Adrenal gland (tissue), 19 donors: ENCODE results near the gene MAN1A2. TPM values are rescaled to one million over a fixed set of nuclear protein-coding genes. Genes with fewer than 3 reads are reported as not detected.

Experiments used
- DNase-seq, 7 donors: peaks; one replicate each; pipeline ENCODE4 v3.0.0-alpha.2; 2019 to 2020
- H3K27ac ChIP-seq, 5 donors: fragments of 200-600 bp; sonication (generic) in 4 of 5; 1 replicate in 3 of 5; 2 replicates in 2 of 5; pipeline versions ENCODE4 v1.5.1 to v1.8.0; 2016 to 2020; ENCODE audit warnings: mild to moderate bottlenecking in 1 of 5
- H3K27me3 ChIP-seq: fragments of 200-600 bp; 2 replicates; pipeline ENCODE4 v1.8.0; 2021
- H3K36me3 ChIP-seq, 2 donors: fragments of 200-600 bp; replicated peaks in 1 of 2; 1 replicate in 1 of 2; 2 replicates in 1 of 2; pipeline versions ENCODE4 v1.5.1 to v1.8.0; 2018 to 2022
- H3K4me1 ChIP-seq, 2 donors: fragments of 200-600 bp; replicated peaks in 1 of 2; 1 replicate in 1 of 2; 2 replicates in 1 of 2; pipeline versions ENCODE4 v1.5.1 to v1.8.0; 2018 to 2021
- H3K4me3 ChIP-seq, 4 donors: fragments of 200-600 bp; sonication (generic) in 3 of 4; one replicate each; pipeline ENCODE4 v1.5.1; 2016 to 2018
- H3K9me3 ChIP-seq, 3 donors: fragments of 200-600 bp; sonication (generic) in 1 of 3; replicated peaks in 1 of 3; 1 replicate in 2 of 3; 2 replicates in 1 of 3; pipeline versions ENCODE4 v1.5.1 to v1.8.0; 2016 to 2021
- CTCF ChIP-seq, 6 experiments: fragments of 450-650 bp in 4 of 6; fragments of 200-600 bp in 2 of 6; sonication (generic) in 1 of 6; IDR thresholded peaks; 1 replicate in 5 of 6; 2 replicates in 1 of 6; pipeline versions ENCODE4 v1.5.1 to v1.8.0; 2016 to 2021; ENCODE audit warnings: antibody characterized with exemption in 6 of 6, mild to moderate bottlenecking in 2 of 6, moderate library complexity in 1 of 6
- POLR2A ChIP-seq, 2 donors: fragments of 450-650 bp; IDR thresholded peaks; one replicate each; pipeline ENCODE4 v1.6.1; 2017; ENCODE audit warnings: antibody characterized with exemption in 2 of 2, mild to moderate bottlenecking in 2 of 2, moderate library complexity in 1 of 2
- WGBS, 4 donors: extraction: QIAGEN DNeasy Blood & Tissue Kit in 2 of 4; methylation state at CpG; one replicate each; pipeline versions ENCODE4 v1.1.5 to v1.1.7; 2013 to 2017; 5-methylcytosine and 5-hydroxymethylcytosine counted together
- intact Hi-C, 2 donors: fragments of 100-400 bp; cut with DNase I; formaldehyde crosslinking; loops; one replicate each; pipeline versions ENCODE4 v1.14.1 to v1.15.0; 2022 to 2023
- long read RNA-seq, 10 donors: library from polyadenylated mRNA in 3 of 10; unstranded in 2 of 10; stranded (forward) in 1 of 10; transcript quantifications; one replicate each; pipeline ENCODE4 v2.0.0 and lab custom pipeline, GENCODE V29; 2021 to 2026
- polyA plus RNA-seq, 3 donors: library from polyadenylated mRNA; stranded (reverse); fragments of 200-250 nt in 2 of 3; fragments of 350-450 nt in 1 of 3; fragmentation: Illumina TruSeq in 1 of 3; extraction: RNeasy Lipid Tissue Mini Kit (QIAGEN cat#74804) in 1 of 3; gene quantifications; one replicate each; pipeline ENCODE4 v1.2.3, GENCODE V29; 2013 to 2014
- total RNA-seq, 9 donors: library from RNA; depleted of rRNA in 4 of 9; stranded (reverse); fragments of >200 nt in 4 of 9; fragments of 120-200 nt in 1 of 9; fragmentation: NEBNext Ultra II Directional in 1 of 9; extraction: Animal tissue kit (Norgen Biotek cat#: 25700) in 1 of 9; gene quantifications; one replicate each; pipeline versions ENCODE4 v1.1.0 to v1.2.4, GENCODE V29; 2013 to 2023
- donor health status: healthy with polysubstance abuse.
- donor health status: Bipolar disorder and iron deficiency.
- donor health status: DM: yes; HTN: yes; CAD: no.
- donor health status: DM: no; HTN: no; CAD: no.
- donor health status: DM: no; HTN: no; CAD: no.
- donor health status: DM: yes; HTN: yes; CAD: no.

The MAN1A2 gene
- 10 to 100 TPM; 29.0 to 45.2 (median 38.5) TPM for total RNA-seq
- 10 to 100 TPM in 1 of 3 donors, 1 to 10 TPM in 2; 4.4 to 31.2 (median 7.2) TPM for polyA plus RNA-seq
- long read RNA-seq, donor 1, full-length matches to known transcripts = 1 of 8 reads
- long read RNA-seq, donor 1, partial matches to known transcripts = 7 of 8 reads
- long read RNA-seq, donor 1, other reads (novel, unspliced or antisense) = 0 of 8 reads
- long read RNA-seq, donor 2, full-length matches to known transcripts = 1 of 22 reads
- long read RNA-seq, donor 2, partial matches to known transcripts = 21 of 22 reads
- long read RNA-seq, donor 2, other reads (novel, unspliced or antisense) = 0 of 22 reads
- long read RNA-seq, donor 3, full-length matches to known transcripts = 3 of 3 reads
- long read RNA-seq, donor 3, partial matches to known transcripts = 0 of 3 reads
- long read RNA-seq, donor 3, other reads (novel, unspliced or antisense) = 0 of 3 reads
- long read RNA-seq, donor 4, full-length matches to known transcripts = 1 of 11 reads
- long read RNA-seq, donor 4, partial matches to known transcripts = 8 of 11 reads
- long read RNA-seq, donor 4, other reads (novel, unspliced or antisense) = 2 of 11 reads
- long read RNA-seq, donor 5, full-length matches to known transcripts = 7 of 9 reads
- long read RNA-seq, donor 5, partial matches to known transcripts = 0 of 9 reads
- long read RNA-seq, donor 5, other reads (novel, unspliced or antisense) = 2 of 9 reads
- long read RNA-seq, donor 6, partial matches to known transcripts = 16 of 19 reads
- long read RNA-seq, donor 6, other reads (novel, unspliced or antisense) = 3 of 19 reads
- long read RNA-seq, donor 7 = 0 reads
- long read RNA-seq, donor 8, full-length matches to known transcripts = 1 of 7 reads
- long read RNA-seq, donor 8, partial matches to known transcripts = 6 of 7 reads
- long read RNA-seq, donor 8, other reads (novel, unspliced or antisense) = 0 of 7 reads
- long read RNA-seq, donor 9, full-length matches to known transcripts = 1 of 1 reads
- long read RNA-seq, donor 9, partial matches to known transcripts = 0 of 1 reads
- long read RNA-seq, donor 9, other reads (novel, unspliced or antisense) = 0 of 1 reads
- long read RNA-seq, donor 10, full-length matches to known transcripts = 1 of 1 reads
- long read RNA-seq, donor 10, partial matches to known transcripts = 0 of 1 reads
- long read RNA-seq, donor 10, other reads (novel, unspliced or antisense) = 0 of 1 reads

GRCh38 chr1:117367046-117368025 is at the start of gene MAN1A2:
Gene MAN1A2, plus strand, starts transcription at chr1:117367449. Its CDS starts 735 bp downstream, at chr1:117368184.
- intact Hi-C loops = no loop called here
- WGBS, 4 donors = 0 to 2% (median 0%) methylated on average over 16 to 90 of the region's 93 CpGs
- peak in 1 of 2 donors; percentile 83 for TF ChIP-seq POLR2A (IDR thresholded peaks at IDR 0.05)
- peak in 2 of 6 experiments; percentile 2 to 4 for TF ChIP-seq CTCF (IDR thresholded peaks at IDR 0.05)
- DNase-seq = peak; percentile 90 to 94 (median 92)
- H3K27ac ChIP-seq = peak within 1 kb of the TSS; percentile 80 to 99 (median 97)
- H3K4me3 ChIP-seq = peak within 1 kb of the TSS; percentile 39 to 97 (median 85)
- peaks cover 5 to 63% of the 10 kb centered on the region in 2 donors for H3K4me1 ChIP-seq
- no peaks in the 10 kb centered on the region for H3K36me3 ChIP-seq
- H3K9me3 ChIP-seq = no peaks in the 10 kb centered on the region
- H3K27me3 ChIP-seq = no peaks in the 10 kb centered on the region

GRCh38 chr1:117318011-117318410 is 49.2 kb upstream of the MAN1A2 start:
- DNase-seq = no peak
- Histone ChIP-seq H3K9me3 (no peaks in the 10 kb centered on the region), H3K36me3 (no peaks in the 10 kb centered on the region), H3K27me3 (no peaks in the 10 kb centered on the region), H3K27ac (no peak overlapping the region), H3K4me3 (no peak overlapping the region), H3K4me1 (no peaks in the 10 kb centered on the region)
- no peak for TF ChIP-seq POLR2A (IDR thresholded peaks at IDR 0.05)
- no peak for TF ChIP-seq CTCF (IDR thresholded peaks at IDR 0.05)
- intact Hi-C loops = no loop called here
- 75 to 87% (median 82%) methylated on average over 1 of the region's 1 CpG for WGBS, 4 donors

- 72 to 78% (median 74%) methylated on average over 3 of the region's 3 CpGs for WGBS, 4 donors
- Histone ChIP-seq H3K9me3 (no peaks in the 10 kb centered on the region), H3K27ac (no peak overlapping the region)
Observed at GRCh38 chr1:117318426-117318825, 48.8 kb upstream of the MAN1A2 start.

More at GRCh38 chr1:117318426-117318825, 48.8 kb upstream of the MAN1A2 start:
- H3K4me3 ChIP-seq = no peak overlapping the region
- intact Hi-C loops = no loop called here
- no peak for DNase-seq
- no peaks in the 10 kb centered on the region for H3K27me3 ChIP-seq
- TF ChIP-seq CTCF (IDR thresholded peaks at IDR 0.05) (no peak), POLR2A (IDR thresholded peaks at IDR 0.05) (no peak)
- no peaks in the 10 kb centered on the region for H3K36me3 ChIP-seq
- H3K4me1 ChIP-seq = no peaks in the 10 kb centered on the region
